ENCODE data around the gene BABAM1. TPM values are rescaled to one million over a fixed set of nuclear protein-coding genes. Genes with fewer than 3 reads are reported as not detected.
A peak's percentile ranks its signal among the peaks of the same experiment; 100 is the strongest.

The BABAM1 gene
- total RNA-seq, 1 experiment from 2014 or later = 93.3 TPM

DNA sequence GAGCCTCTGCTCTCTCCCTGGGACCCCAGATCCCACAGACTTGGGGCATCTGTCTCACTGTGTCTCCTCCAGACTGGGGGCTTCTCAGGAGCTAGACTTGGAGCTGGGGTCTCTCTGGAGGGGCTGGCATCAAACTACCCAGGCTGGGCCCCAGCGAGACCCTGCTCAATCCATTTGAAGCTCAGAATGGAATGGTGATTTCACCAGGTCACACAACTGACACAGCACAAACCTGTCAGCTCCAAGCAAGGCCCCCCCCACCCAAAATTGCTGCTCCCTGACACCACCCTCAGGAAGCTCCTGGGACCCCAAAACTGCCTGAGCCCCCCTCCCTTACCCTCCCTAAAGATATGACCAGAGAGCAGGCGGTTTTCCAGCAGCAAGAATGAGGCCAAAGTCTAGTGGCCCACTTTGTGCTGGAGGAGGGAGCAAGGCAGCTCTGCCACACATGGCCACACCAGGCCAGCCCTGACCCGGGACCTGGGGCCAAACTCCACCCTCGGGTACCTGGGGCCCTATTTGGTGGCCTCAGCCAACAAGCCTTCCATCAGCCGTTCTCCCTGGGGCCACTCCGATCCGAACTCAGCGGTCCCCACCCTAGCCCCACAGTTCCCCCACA lies 23.9 kb upstream of the BABAM1 start:
- DNase-seq (ENCODE audit: low read depth, low spot score) (no peak), ATAC-seq (no peak)
- H3K36me3 ChIP-seq (ENCODE audit: control insufficient read depth in 1 of 2, insufficient read depth in 2 of 2, low read length in 2 of 2) = peaks cover 0 to 3% of the 10 kb centered on the region in 2 experiments; a peak in 1 of 4 replicates
- peaks cover 47% of the 10 kb centered on the region for H3K79me2 ChIP-seq (ENCODE audit: insufficient read depth, low read length)
- no peak overlapping the region for H2AFZ ChIP-seq (ENCODE audit: low read depth, low read length, poor library complexity, severe bottlenecking)
- BruUV-seq (replicated peaks) = no TSS peak
- H3K9ac ChIP-seq (ENCODE audit: low read length) = peak overlapping the region; percentile 86
- CTCF ChIA-PET = no interaction called here
- H3K9me2 ChIP-seq (ENCODE audit: insufficient read depth) = no peaks in the 10 kb centered on the region
- RAD21 ChIA-PET (ENCODE audit: low non-redundant PET in 1 of 2, low total read pairs in 2 of 2, uncharacterized antibody in 2 of 2, unreplicated experiment in 2 of 2) = no interaction called here
- H4K20me1 ChIP-seq (ENCODE audit: insufficient read depth) = no peaks in the 10 kb centered on the region
- peaks cover 36 to 54% of the 10 kb centered on the region in 2 experiments for H3K4me1 ChIP-seq (ENCODE audit: control insufficient read depth in 1 of 2, insufficient read depth in 2 of 2, low read length in 2 of 2)
- no peaks in the 10 kb centered on the region for H3K27me3 ChIP-seq (ENCODE audit: insufficient read depth, low read length)
- peak overlapping the region; percentile 87 to 94 for H3K4me3 ChIP-seq (replicated peaks in 1 of 2; ENCODE audit: low read depth in 1 of 2, low read length in 2 of 2)
- intact Hi-C loops (cut with micrococcal nuclease) = no loop called here
- TF ChIP-seq CEBPB (IDR thresholded peaks at IDR 0.05; ENCODE audit: low read depth) (no peak), POLR2AphosphoS5 (IDR thresholded peaks at IDR 0.05; ENCODE audit: low read depth, low read length) (no peak), CBX3 (IDR thresholded peaks at IDR 0.05; ENCODE audit: low read depth) (no peak), SRF (IDR thresholded peaks at IDR 0.05; ENCODE audit: low read depth) (no peak)
- TF ChIP-seq, protein P1, sequence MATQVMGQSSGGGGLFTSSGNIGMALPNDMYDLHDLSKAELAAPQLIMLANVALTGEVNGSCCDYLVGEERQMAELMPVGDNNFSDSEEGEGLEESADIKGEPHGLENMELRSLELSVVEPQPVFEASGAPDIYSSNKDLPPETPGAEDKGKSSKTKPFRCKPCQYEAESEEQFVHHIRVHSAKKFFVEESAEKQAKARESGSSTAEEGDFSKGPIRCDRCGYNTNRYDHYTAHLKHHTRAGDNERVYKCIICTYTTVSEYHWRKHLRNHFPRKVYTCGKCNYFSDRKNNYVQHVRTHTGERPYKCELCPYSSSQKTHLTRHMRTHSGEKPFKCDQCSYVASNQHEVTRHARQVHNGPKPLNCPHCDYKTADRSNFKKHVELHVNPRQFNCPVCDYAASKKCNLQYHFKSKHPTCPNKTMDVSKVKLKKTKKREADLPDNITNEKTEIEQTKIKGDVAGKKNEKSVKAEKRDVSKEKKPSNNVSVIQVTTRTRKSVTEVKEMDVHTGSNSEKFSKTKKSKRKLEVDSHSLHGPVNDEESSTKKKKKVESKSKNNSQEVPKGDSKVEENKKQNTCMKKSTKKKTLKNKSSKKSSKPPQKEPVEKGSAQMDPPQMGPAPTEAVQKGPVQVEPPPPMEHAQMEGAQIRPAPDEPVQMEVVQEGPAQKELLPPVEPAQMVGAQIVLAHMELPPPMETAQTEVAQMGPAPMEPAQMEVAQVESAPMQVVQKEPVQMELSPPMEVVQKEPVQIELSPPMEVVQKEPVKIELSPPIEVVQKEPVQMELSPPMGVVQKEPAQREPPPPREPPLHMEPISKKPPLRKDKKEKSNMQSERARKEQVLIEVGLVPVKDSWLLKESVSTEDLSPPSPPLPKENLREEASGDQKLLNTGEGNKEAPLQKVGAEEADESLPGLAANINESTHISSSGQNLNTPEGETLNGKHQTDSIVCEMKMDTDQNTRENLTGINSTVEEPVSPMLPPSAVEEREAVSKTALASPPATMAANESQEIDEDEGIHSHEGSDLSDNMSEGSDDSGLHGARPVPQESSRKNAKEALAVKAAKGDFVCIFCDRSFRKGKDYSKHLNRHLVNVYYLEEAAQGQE (IDR thresholded peaks at IDR 0.05; ENCODE audit: low read depth) = no peak
- peak overlapping the region; percentile 91; the same call in 1 of the 2 replicates for H3K27ac ChIP-seq (ENCODE audit: low read depth, low read length)
- POLR2A ChIA-PET = interaction anchor here (1.7 kb wide), 1 partner anchor 8 kb away, joined by 7 read pairs; no protein-coding TSS in a partner anchor
- H3K9me3 ChIP-seq (ENCODE audit: control insufficient read depth in 1 of 2, insufficient read depth in 1 of 2, low read depth in 1 of 2, low read length in 2 of 2) = no peaks in the 10 kb centered on the region
- peak overlapping the region; percentile 99 for H3K4me2 ChIP-seq (ENCODE audit: low read length)
